HG03565 (cell line): Measurements from ENCODE around the gene OPRL1.

ENCODE experiments used
- ATAC-seq: cut with Tn5 transposase; IDR thresholded peaks from one replicate; pipeline ENCODE4 v1.9.1; 2021; ENCODE audit warnings: mild to moderate bottlenecking, moderate library complexity; ENCODE audit not compliant: unreplicated experiment

OPRL1 gene

DNA sequence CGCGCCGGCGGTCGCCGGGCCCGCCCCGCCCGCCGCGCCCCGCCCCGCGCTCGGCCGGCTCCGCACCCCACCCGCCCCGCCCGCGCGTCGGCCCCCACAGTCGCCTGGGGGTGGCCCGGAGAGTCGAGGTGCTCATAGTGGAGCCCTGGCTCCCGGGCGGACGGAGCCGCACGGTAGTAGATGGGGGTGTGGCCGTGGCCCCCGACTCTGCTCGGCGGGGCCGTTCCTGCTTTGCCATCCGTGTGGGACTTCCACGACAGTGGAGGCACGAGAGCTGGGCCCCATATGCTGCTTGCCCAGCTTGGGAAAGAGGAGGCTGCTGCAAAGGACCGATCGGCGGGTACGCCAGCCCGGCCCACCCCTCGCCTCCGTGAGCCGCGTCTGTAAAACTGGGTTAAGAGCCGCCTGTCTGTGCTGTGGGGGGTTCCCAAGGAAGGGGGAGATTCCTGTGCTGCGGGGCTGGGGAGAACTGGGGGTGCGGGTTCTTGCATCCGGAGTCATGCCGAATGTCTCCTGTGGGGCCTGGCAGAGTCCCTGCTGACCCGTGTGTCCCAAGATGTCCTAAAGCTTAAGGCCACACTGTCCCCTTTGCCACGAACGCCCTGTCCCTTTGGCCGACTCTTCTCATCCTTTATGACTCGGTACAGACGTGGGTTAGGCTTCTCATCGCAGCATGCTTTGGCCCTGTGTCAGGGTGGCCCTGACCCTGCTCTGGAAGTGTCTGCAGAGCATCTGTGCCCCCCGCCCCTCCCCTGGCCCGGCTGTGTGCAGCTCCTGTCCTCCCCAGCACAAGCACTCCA, at the start of gene OPRL1:
Gene OPRL1 (plus strand): TSS at position 70 of the 800 bp plus-strand sequence. CDS start 12,639 bp downstream, outside the sequence.
- no peak for ATAC-seq

DNA sequence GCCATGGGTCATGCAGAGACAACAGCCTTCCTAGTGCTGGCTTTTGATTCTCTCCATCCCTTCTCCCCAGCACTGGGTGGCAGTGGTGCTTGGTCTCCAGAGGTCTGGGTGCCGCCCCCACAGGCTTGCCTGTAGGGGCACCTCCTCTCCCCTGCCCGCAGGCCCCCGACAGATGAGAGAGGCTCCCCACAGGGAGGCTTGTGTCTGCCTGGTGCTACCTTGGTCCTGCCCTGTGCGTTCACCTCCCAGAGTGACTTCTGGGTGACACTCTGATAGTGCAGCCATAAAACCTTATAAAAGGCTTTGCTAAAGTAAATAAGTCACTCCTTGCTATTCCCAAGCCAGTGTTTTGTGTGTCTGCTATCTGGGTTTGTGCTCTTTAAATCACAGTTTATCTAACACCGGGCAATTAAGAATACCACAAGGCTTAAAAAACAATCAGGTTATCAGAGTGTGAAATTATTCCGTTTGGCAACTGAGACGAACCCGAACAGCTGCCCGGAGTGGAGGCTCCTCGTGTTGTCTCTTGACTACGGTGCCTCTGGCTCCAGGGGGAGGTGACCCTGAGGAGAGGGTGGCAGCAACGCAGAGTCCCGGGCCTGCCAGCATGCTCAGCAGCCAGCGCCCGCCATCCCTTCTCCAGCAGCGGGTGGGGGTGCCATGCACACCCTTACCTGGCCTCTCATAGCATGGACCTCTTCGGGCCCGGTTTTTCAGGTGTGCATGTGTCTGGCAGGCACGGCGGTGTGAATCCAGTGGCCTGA, 49.3 kb upstream of the OPRL1 start:
- ATAC-seq: no peak

DNA sequence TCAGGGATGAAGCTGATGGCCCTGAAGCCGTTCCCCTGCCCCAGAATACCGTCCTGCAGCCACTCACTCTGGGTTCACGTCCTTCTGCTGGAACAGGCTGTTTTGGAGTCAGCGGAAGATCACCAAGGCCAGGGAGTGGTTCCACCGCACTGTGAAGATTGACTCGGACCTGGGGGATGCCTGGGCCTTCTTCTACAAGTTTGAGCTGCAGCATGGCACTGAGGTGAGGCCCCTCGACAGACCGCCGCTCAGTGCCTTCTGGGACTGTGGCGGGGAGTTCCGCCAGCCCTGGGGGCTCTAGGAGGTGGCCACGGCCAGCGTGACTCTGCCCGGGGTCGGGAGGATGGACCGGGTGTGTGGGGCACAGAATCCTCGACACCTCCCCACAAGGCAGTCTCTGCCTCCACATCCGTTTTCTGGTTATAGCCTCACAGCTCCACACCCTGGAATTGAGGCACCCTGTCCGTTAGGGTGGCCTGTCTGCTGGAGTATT, 48.0 kb upstream of the OPRL1 start:
- no peak for ATAC-seq

DNA sequence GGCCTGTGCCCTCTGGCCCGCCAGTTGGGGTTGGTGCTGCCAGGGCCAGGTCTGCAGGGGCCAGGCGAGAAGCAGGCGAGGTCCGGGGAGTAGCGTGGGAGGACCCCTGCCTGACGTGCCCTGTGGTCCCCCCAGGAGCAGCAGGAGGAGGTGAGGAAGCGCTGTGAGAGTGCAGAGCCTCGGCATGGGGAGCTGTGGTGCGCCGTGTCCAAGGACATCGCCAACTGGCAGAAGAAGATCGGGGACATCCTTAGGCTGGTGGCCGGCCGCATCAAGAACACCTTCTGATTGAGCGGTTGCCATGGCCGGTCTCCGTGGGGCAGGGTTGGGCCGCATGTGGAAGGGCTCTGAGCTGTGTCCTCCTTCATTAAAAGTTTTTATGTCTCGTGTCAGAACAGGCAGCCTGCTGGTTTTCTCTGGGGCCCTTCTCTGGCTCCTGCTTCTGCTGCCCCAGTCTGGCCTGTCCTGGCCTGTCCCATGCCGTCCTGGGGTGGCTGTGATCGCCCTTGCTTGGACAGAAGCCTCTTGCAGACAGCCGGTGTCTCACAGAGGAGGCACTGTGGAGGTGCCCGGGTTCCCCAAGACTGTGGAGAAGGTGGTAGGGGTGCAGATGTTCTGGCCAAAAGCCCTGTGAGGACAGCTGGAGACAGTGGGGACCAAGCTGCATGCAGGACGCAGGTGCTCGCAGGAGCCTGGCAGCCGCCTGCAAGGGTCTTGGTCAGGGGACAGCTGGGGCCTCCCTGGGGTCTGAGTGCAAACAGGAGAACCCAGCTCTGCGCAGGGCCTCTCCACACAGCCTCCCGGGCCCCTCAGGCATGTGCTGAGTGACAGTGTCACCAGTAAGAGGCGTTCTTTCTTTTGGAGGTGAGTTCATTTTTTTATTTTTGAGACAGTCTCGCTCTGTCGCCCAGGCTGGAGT, 46.9 kb upstream of the OPRL1 start:
- ATAC-seq: no peak

DNA sequence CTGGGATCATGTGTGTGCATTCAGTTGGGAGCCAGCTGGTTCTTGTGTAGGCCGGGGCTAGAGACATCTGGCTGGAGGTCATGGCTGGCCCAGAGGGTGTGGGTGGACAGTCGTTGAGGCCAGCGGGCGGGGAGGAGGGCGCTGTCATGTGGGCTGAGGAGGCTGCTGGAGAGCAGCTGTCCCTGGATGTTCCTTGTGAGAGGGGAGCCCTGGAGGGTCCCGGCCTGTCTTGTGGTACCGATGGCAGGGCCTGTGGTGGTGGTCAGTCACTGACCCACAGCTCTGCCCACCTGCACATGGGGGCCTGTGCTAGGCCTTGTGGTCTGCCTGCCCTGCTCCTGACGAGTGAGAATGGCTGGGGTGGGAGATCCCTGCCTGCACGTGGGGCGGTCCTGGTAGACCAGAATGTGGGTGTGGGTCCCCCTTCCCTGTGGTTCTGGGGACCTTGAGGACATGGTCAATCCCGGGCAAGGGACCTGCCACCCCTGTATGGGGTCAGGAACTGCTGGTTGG, 45.8 kb upstream of the OPRL1 start:
- no peak for ATAC-seq

DNA sequence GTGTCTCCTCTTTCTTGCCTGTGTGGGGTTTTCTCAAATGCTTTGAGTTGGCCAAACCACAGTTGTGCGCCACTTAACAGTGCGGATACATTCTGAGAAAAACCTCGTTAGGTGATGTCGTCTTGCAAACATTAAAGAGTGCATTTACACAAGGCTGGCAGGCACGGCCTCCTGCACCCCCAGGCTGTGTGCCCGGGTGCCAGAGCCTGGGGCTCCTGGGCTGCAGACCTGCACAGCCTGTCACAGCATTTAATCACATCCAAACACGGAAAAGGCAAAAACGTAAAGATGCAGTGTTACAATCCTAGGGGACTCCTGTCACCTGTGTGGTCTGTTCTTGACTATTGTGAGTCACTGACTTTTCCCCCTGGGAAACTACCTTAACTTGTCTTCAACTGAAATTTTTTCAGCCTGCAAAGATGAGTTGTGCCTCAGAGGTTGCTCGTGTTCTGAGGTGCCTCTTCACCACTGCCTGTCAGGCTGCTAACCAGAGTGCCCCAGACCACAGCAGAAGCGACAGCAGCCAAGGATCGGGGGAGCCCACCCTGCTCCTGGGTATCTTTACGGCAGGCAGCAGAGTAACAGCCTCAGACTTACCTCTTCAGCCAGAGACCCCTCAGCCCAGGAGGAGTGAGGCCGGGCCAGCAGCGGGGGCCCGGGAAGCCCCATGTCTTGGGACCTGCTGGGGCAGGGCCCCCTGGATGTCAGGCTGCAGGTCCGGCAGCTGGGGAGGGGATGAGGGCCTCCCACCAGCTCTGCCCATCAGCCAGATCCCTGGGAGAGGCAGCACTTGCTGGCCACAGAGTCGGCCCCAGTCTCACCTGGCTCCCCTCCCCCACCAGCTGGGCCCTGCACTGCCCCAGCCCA, 44.6 kb upstream of the OPRL1 start:
- no peak for ATAC-seq

DNA sequence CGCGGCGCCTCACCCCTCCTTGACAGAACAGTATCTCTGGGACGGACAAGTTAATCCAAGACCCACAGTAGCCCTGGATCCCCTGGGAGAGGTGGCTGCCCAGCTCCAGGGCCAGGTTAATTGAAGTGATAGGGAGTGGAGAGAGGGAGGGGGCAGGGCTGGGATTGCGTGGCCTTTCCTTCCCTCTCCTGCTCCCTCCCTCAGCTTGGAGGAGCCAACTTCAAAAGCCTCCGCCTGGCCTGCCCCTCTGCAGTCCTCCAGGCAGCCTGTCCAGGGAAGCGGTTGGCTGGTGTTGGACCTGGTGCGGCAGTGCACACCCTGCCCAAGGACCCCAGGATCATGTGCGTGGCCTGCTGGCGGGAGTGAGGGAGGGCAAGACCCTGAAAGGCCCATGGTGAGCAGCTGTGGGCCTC, 43.9 kb upstream of the OPRL1 start, which contains the start of gene C20orf204:
Gene C20orf204 (plus strand): TSS at position 250 of the 413 bp plus-strand sequence. CDS start 142 bp downstream, at position 392.
- ATAC-seq: no peak

DNA sequence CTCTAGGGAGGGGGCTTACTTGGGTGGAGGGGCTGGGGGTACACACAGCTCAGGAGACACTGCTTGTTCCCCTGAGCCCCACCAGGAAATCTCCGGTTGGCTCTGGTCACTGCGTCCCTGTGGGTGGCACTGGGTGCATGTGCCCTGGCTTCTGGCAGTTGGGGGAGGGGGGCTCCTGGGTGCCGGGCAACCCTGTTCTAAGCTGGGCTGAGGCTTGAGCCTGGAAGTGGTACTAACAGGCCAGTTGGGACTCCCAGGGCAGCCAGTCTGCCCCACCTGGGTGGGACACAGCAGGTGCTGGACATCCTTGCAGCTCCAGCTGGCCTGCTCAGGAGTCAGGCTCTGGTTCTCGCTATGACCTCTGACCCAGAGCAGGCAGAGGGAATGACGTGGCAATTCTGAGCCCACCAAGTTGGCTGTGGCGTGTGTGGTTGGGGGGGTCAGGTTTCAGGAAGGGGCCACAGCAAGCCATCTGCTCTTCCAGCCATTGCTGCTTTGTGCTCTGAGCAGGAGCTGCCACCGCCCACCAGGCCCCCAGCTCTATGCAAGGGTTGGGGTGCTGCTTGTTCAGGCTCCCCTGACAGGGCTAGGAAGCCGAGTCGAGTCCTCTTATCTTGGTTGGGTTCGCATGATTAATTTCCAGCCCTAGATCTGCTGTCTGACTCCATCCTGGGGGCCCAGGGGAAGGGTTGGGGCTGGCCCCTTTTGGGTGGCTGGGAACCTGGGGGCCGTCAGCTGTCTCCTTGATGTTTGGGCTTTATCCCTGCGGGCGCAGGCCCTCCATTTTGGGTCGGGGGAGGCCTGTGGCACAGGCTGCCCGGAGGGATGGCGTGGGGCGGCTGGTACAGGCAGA, 43.3 kb upstream of the OPRL1 start:
- no peak for ATAC-seq

DNA sequence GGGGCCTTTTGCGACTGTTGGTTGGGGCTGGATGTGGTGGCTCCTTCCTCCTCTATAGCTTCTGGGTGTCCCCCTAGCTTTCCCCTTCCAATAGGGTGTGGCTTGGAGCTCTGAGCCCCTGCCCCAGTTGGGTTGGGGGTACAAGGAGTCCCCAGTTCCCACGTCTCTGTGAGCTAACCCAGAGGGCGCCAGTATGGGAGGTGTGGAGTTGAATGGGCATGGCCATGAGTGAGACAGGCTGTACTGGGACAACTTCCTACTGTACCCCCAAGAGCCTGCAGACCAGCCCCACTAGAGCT, 42.7 kb upstream of the OPRL1 start:
- ATAC-seq: no peak

DNA sequence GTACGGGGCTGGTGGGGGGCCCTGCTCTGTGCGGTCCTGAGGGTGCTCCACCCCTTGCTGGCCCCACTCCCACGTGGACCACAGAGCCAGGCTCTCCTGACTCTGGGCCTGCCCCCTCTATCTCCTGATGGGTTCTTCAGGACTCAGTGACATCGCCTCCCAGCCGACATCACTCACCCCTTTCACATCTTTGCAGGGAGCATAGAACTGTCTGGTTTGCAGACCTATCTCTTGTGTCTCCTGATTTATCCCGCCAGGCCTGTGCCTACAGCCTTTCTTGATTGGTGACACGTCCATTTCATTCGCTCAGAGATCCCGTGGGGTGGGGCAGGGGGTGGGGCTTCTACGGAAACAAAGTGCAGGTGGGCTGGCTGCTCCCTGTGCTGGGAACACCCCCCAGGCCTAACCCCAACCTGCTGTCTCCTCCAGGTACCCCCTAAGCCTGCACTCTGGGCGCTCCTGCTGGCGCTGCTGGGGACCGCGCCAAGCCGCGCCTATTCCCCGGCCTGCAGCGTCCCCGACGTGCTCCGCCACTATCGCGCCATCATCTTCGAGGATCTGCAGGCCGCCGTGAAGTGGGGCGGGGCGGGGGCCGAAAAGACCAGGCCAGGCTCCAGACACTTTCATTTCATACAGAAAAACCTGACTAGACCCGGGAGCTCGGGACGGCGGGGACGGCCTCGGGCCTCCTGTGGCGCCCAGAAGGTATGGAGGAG, 42.2 kb upstream of the OPRL1 start:
- no peak for ATAC-seq

DNA sequence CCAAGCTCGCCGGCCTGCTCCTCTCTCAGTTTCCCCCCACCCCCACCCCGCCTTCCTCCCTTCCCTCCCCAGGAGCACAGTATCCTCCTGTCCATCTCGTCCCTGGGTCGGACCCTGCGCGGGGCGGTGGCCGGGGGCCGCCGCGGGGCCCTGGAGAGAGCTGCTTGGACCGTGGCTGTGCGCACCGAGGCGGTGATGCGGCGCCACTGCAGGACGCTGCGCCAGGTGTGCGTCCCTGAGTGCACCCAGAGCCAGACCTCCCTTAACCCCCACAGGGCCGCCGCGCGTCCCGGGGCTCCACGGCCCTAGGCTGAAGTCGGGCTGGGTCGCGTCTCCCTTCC, 41.7 kb upstream of the OPRL1 start:
- no peak for ATAC-seq

DNA sequence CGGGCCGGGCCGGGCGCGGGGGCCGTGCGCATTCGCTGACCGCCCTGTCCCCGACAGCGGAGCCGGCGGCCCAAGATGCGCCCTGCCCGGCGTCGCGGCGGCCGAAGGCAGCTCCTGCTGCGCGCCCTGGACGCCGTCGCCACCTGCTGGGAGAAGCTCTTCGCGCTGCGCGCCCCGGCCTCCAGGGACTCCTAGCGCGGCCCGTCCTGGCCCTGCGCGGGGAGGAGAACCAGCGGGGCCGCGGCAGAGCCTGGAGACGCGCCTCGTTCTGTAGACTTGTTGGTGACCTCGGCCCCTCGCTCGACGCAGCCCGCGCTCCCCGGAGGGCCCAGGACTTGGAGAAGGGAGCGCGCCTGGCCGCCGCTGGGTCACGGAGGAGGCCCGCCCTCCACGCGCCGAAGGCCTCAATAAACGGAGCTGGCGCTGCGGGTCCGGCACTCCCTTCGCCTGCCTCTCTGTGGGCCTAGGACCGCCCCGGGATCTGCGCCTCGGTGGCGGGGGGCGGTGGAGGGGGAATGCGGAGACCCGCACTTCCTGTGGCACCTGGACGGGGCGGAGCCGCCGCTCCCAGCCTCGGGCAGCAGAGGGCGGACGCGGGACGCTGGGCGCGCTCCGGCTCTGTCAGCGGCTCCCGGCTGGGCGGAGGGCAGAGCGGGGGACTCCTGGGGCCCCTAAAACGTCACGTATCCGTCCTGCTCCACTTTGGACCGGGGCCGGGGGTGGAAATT, 41.2 kb upstream of the OPRL1 start:
- ATAC-seq: no peak

DNA sequence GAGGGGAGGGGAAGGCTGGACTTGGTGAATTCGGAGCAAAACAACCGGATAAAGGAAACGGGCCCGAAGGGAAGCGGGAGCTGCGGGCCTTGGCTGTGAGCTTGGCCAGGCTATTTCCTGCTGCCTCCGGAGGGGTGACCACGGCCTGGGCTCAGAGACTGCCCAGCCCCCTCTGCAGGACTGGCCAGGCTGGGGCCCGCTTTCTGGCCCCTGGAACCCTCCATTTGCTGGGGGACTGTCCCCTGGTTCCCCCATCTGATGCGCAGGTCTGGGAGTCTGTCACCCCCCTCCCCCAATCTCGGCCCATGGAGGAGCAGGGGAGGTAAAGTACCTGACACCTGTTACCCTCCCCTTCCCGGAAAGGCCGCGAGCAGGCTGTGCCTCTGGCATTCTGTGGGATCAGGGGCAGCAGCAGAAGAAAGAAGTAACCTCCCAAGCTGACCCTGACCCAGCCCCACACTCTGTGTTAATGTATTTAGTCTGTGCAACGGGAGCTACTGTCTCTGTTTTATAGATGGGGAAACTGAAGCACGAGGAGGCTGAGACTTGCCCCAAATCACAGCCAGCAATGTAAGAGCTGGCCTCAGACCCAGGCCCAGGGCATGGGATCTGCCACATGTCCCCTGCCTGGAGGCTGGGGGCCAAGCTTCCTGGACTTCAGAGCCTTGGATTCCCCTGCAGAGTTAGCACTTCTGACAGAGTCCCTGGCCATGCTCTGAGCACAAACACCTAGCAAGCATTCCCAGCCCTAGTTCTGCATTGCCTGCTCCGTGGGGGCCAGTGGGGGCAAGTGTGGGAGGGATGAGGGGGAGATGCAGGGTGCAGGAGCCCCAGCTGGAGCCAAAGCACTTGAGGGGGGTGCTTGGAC, 40.4 kb upstream of the OPRL1 start:
- no peak for ATAC-seq

DNA sequence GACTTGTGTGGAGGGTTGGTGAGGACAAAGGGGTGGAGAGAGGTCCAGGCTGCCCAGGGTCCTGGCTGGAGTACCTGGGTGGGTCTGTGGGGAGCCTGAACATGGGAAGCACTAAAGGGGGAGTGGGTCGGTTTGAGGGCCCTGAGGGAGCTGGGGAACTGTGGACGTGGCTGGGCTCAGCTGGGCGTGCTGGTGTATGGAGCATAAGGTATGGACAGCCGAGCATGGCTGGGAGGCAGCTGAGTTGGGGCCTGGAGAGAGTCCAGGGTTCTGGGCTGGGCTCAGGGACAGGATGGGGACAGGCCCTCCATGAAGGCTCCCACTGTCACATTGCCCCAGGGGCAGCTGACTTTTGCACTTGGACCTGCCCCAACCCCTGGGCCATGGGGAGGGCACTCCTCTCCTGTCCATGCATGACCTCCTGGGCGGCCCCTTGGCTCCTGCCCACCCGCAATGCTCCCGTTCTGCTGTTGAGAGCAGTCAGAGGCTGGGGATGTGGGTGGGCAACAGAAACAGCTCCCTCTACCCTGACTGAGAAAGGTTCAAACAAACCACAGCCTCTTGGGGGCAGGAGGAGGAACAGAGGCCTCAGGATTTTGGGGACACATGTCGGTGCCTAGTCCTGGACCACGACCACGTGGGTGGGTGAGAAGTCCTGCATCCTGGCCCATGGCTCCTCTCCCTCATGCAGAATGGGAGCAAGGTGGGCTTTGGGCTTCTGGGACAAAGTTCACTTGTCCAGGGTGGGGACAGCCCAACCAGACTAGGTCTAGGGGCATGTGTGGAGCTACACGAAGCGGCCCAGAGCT, 39.4 kb upstream of the OPRL1 start:
- no peak for ATAC-seq

DNA sequence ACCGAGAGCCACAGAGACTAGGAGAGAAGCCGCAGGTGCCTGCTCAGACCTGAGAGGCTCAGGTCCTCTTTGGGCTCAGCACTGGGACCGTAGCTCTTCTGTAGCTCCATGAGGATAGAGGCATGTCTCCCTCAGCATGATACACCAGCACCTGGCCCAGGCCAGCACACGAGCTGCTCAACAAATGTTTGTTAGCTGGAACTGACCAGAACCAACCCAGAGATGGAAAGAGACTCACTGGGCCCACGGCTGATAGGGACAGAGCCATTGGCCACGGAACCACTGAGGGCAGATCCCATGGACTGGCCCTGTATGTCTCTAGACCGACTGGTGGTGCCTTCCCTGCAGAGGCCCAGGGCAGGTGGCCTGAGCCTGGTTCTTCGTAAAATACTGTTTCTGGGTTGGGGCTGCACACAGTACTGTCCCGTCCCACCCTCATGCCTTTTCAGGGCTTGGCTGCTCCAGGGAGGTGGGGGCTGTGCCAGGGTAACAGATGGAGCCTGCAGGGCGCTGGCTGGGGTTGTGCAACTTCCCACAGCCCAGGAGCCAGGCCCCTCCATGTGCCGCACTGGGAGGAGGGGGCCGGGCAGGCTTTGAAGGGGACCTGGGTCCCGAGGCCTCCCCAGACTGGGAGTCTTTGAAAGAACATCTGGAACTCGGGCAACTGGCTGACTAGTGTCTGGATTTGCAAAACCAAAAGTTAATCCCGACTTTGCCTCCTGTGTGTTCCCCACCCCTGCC, 38.7 kb upstream of the OPRL1 start:
- no peak for ATAC-seq

DNA sequence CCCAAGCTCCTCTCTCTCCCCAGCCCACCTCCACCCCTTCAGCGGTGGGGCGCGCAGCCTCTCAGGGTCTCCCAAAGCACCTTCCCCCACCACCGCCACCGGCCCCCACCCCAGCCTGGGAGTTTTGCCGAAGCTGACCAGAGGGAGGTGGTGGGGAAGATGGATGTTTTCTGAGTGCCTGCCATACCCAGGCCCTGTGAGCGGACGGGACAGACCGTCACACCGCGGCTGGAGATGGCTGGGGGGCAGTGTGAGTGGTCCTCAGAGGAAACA, 38.2 kb upstream of the OPRL1 start:
- no peak for ATAC-seq
